K562 (cell line): Measurements from ENCODE around the gene PRRC2C.

Experiments
- BRF2 ChIP-seq: IDR thresholded peaks from 3 replicates; pipeline ENCODE4 v1.6.1; 2011; ENCODE audit warnings: borderline replicate concordance, mild to moderate bottlenecking; ENCODE audit not compliant: insufficient read length, insufficient read depth
- CTCF ChIP-seq, 3 experiments: IDR thresholded peaks in 2 of 3; conservative IDR thresholded peaks in 1 of 3; 2 replicates each; pipeline ENCODE4 v1.5.1; 2011 to 2012; ENCODE audit warnings: low read length in 3 of 3, mild to moderate bottlenecking in 3 of 3, control low read depth in 2 of 3, improper control_type of control experiment in 1 of 3, inconsistent platforms in 1 of 3, low read depth in 1 of 3, mixed read lengths in 1 of 3, moderate library complexity in 1 of 3; ENCODE audit not compliant: insufficient read depth in 2 of 3
- EZH2 ChIP-seq: IDR thresholded peaks from 2 replicates; pipeline ENCODE4 v1.6.1; 2012; ENCODE audit warnings: low read depth, mild to moderate bottlenecking, inconsistent platforms, low read length, borderline replicate concordance
- MYNN ChIP-seq, 2 experiments: sonication (generic); formaldehyde crosslinking in 1 of 2; IDR thresholded peaks; 2 replicates each; pipeline versions ENCODE4 v1.5.0 to v1.6.1; 2016 to 2020; ENCODE audit warnings: antibody characterized with exemption in 1 of 2, missing genetic modification reagents in 1 of 2
- POLR2A ChIP-seq: fragments of 450-650 bp; conservative IDR thresholded peaks from 2 replicates; pipeline ENCODE4 v1.6.1; 2016
- POLR2AphosphoS5 ChIP-seq: IDR thresholded peaks from 2 replicates; pipeline ENCODE4 v1.6.1; 2011; ENCODE audit warnings: mild to moderate bottlenecking, low read depth, low read length, moderate library complexity; ENCODE audit not compliant: control insufficient read depth, insufficient read depth
- SAP30 ChIP-seq: fragments of 200-600 bp; sonication (generic); IDR thresholded peaks from 2 replicates; pipeline ENCODE4 v1.6.1; 2012; ENCODE audit warnings: borderline replicate concordance, low read depth, mild to moderate bottlenecking, moderate library complexity, low read length, control low read depth, inconsistent platforms; ENCODE audit not compliant: insufficient read depth, poor library complexity, severe bottlenecking
- SIN3A ChIP-seq, 2 experiments: fragments of 150-350 bp in 1 of 2; IDR thresholded peaks; 2 replicates each; pipeline ENCODE4 v1.6.1; 2011 to 2016; ENCODE audit warnings: borderline replicate concordance in 2 of 2, low read depth in 2 of 2, low read length in 2 of 2, mild to moderate bottlenecking in 2 of 2, moderate library complexity in 2 of 2; ENCODE audit not compliant: control insufficient read depth in 1 of 2
- SRSF9 ChIP-seq: fragments of 200-400 bp; formaldehyde crosslinking; IDR thresholded peaks from 2 replicates; pipeline ENCODE4 v1.6.1; 2017; ENCODE audit warnings: low read depth, low read length, borderline replicate concordance
- ZNF449 ChIP-seq: fragments of 250-450 bp; sonication (Bioruptor Pico); IDR thresholded peaks from 2 replicates; pipeline ENCODE4 v1.8.0; 2022; ENCODE audit warnings: moderate library complexity, mild to moderate bottlenecking, inconsistent platforms
- ZNF512 ChIP-seq: IDR thresholded peaks from 2 replicates; pipeline ENCODE4 v1.6.1; 2016; ENCODE audit warnings: missing genetic modification characterization, missing compliant biosample characterization
- ZSCAN29 ChIP-seq: fragments of 450-650 bp; IDR thresholded peaks from 2 replicates; pipeline ENCODE4 v1.6.1; 2017

- no peak for TF ChIP-seq CTCF (IDR thresholded peaks at IDR 0.05 in 2 of 3, conservative IDR thresholded peaks at IDR 0.05 in 1 of 3; ENCODE audit: insufficient read depth in 2 of 3, low read depth in 1 of 3, low read length in 3 of 3)
- no peak for TF ChIP-seq POLR2A
- TF ChIP-seq ZSCAN29, result no peak
- TF ChIP-seq MYNN (IDR thresholded peaks at IDR 0.05), result no peak
- no peak for TF ChIP-seq MYNN (CRISPR knock-in tag; IDR thresholded peaks at IDR 0.05)
- no peak for TF ChIP-seq POLR2AphosphoS5
- TF ChIP-seq BRF2, result no peak
- TF ChIP-seq ZNF449 (CRISPR knock-in tag), result no peak
- no peak for TF ChIP-seq ZNF512 (tag)
- no peak for TF ChIP-seq SAP30
- no peak for TF ChIP-seq SIN3A (IDR thresholded peaks at IDR 0.05; ENCODE audit: borderline replicate concordance in 2 of 2, control insufficient read depth in 1 of 2, low read depth in 2 of 2, low read length in 2 of 2)
- no peak for TF ChIP-seq SRSF9
- TF ChIP-seq EZH2, result no peak
Observed at GRCh38 chr1:171495444-171495843, 10.1 kb downstream of the PRRC2C start.
